ENCODE measurements around the gene PLEKHG4. TPM values are rescaled to one million over a fixed set of nuclear protein-coding genes. Genes with fewer than 3 reads are reported as not detected.

The PLEKHG4 gene
- total RNA-seq, 1 donor from 2014 or later = 3.7 TPM

DNA sequence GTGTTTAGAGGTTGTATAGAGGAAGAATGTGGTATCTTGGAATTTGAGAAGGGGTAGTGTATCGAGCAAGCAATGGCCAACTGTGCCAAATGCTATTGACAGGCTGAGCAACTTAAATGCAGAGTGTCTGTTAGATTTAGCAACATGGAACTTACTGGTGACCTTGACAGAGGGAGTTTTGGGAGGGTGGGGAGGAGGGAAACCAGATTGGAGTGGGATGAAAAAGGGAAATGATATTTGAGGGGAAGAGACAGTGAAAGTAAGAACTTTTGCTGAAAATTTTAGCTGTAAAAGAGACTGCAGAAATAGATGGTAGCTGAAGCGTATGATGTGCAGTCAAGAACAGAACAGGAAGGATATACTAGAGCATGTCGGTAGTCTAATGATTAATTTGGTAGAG lies 48.4 kb downstream of the PLEKHG4 start:
- TF ChIP-seq, protein P1, sequence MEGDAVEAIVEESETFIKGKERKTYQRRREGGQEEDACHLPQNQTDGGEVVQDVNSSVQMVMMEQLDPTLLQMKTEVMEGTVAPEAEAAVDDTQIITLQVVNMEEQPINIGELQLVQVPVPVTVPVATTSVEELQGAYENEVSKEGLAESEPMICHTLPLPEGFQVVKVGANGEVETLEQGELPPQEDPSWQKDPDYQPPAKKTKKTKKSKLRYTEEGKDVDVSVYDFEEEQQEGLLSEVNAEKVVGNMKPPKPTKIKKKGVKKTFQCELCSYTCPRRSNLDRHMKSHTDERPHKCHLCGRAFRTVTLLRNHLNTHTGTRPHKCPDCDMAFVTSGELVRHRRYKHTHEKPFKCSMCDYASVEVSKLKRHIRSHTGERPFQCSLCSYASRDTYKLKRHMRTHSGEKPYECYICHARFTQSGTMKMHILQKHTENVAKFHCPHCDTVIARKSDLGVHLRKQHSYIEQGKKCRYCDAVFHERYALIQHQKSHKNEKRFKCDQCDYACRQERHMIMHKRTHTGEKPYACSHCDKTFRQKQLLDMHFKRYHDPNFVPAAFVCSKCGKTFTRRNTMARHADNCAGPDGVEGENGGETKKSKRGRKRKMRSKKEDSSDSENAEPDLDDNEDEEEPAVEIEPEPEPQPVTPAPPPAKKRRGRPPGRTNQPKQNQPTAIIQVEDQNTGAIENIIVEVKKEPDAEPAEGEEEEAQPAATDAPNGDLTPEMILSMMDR (IDR thresholded peaks at IDR 0.05) = no peak
- Histone ChIP-seq H3K9me3 (no peaks in the 10 kb centered on the region), H3K27ac (no peak overlapping the region), H3K4me1 (peaks cover 0 to 2% of the 10 kb centered on the region in 2 donors), H3K27me3 (no peaks in the 10 kb centered on the region), H3K4me3 (no peak overlapping the region), H3K36me3 (no peaks in the 10 kb centered on the region)
- intact Hi-C loops (cut with DNase I) = no loop called here
- DNase-seq (ENCODE audit: low spot score in 2 of 2) = no peak

DNA sequence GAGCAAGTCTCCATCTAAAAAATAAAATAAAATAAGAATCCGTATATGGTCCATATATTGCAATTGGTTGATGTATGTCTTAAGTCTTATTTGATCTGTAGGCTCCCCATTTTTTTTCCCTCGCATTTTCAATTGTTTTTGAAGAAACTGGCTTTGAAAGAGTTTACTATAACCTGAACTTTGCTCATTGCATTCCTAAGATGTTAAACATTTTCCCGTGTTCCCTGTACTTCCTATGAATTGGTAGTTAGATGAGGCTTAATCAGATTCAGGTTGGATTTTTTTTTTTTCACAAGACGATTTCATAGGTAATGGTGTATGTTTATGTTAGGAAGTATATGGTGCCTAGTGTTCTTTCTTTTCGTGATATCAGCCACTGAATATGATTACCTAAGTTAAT lies 50.6 kb downstream of the PLEKHG4 start:
- Histone ChIP-seq H3K27ac (no peak overlapping the region), H3K27me3 (no peaks in the 10 kb centered on the region), H3K9me3 (no peaks in the 10 kb centered on the region), H3K4me1 (peaks cover 0 to 2% of the 10 kb centered on the region in 2 donors), H3K36me3 (no peaks in the 10 kb centered on the region), H3K4me3 (no peak overlapping the region)
- DNase-seq (ENCODE audit: low spot score in 2 of 2) = no peak
- intact Hi-C loops (cut with DNase I) = no loop called here
- TF ChIP-seq, protein P1 (IDR thresholded peaks at IDR 0.05) = no peak

DNA sequence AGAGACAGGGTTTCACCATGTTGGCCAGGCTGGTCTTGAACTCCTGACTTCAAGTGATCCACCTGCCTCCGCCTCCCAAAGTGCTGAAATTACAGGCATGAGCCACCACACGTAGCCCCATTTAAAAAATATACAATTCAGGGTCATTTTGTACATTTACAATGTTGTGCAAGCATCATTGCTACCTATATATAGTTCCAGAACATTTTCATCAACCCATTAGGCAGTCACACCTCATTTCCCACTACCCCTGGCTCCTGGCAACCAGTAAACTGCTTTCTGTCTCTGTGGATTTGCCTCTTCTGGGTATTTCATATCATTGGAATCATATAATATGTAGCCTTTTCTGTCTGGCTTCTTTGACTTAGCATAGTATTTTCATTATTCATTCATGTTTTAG lies 54.0 kb downstream of the PLEKHG4 start:
- H3K36me3 ChIP-seq = no peaks in the 10 kb centered on the region
- H3K4me3 ChIP-seq = no peak overlapping the region
- intact Hi-C loops (cut with DNase I) = no loop called here
- H3K9me3 ChIP-seq = no peaks in the 10 kb centered on the region
- TF ChIP-seq, protein P1 (IDR thresholded peaks at IDR 0.05) = no peak
- no peak for DNase-seq (ENCODE audit: low spot score in 2 of 2)
- H3K27ac ChIP-seq = no peak overlapping the region
- no peaks in the 10 kb centered on the region for H3K4me1 ChIP-seq
- H3K27me3 ChIP-seq = no peaks in the 10 kb centered on the region

DNA sequence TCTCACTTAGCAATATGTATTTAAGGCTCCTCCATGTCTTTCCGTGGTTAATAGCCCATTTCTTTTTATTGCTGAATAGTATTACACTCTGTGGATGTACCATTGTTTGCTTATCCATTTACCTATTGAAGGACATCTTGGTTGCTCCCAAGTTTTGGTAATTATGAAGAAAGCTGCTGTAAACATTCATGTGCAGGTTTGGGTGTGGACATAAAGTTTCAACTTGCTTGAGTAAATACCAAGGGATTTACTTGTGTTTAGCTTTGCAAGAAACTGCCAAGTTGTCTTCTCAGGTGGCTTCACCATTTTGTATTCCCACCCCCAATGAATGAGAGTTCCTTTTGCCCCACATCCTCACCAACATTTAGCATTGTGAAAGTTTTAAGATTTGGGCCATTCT lies 56.8 kb downstream of the PLEKHG4 start:
- intact Hi-C loops (cut with DNase I) = no loop called here
- no peaks in the 10 kb centered on the region for H3K36me3 ChIP-seq
- TF ChIP-seq, protein P1 (IDR thresholded peaks at IDR 0.05) = no peak
- no peaks in the 10 kb centered on the region for H3K27me3 ChIP-seq
- H3K4me1 ChIP-seq = no peaks in the 10 kb centered on the region
- H3K4me3 ChIP-seq = no peak overlapping the region
- H3K27ac ChIP-seq = no peak overlapping the region
- H3K9me3 ChIP-seq = no peaks in the 10 kb centered on the region
- DNase-seq (ENCODE audit: low spot score in 2 of 2) = no peak

DNA sequence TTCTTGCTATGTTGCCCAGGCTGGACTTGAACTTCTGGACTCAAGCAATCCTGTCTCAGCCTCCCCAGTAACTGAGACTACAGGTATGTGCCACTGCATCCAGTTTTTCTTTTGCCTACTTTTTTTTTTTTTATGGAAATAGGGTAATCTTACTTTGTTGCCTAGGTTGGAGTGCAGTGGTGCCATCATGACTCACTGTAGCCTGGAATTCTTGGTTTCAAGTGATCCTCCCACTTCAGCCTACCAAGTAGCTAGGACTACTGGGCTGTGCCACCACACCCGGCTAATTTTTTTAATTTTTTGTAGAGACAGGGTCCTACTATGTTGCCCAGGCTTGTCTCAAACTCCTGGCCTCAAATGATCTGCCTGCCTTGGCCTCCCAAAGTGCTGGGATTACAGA lies 57.3 kb downstream of the PLEKHG4 start:
- no peaks in the 10 kb centered on the region for H3K27me3 ChIP-seq
- H3K9me3 ChIP-seq = no peaks in the 10 kb centered on the region
- no peaks in the 10 kb centered on the region for H3K4me1 ChIP-seq
- TF ChIP-seq, protein P1 (IDR thresholded peaks at IDR 0.05) = no peak
- no peaks in the 10 kb centered on the region for H3K36me3 ChIP-seq
- no peak overlapping the region for H3K4me3 ChIP-seq
- no peak for DNase-seq (ENCODE audit: low spot score in 2 of 2)
- H3K27ac ChIP-seq = no peak overlapping the region
- intact Hi-C loops (cut with DNase I) = no loop called here

Other genes with a start within 250 kb of the PLEKHG4 start
- gene PHAF1, start 169.6 kb upstream of the PLEKHG4 start, total RNA-seq = 4.5 TPM
- 40.7 TPM for gene B3GNT9, start 128.5 kb upstream of the PLEKHG4 start, total RNA-seq
- 27.7 TPM for gene TRADD, start 119.6 kb upstream of the PLEKHG4 start, total RNA-seq
- gene FBXL8, start 119.6 kb upstream of the PLEKHG4 start, total RNA-seq = 46.1 TPM
- gene HSF4, start 114.8 kb upstream of the PLEKHG4 start, total RNA-seq = 64.9 TPM
- 87.6 TPM for gene NOL3, start 109.0 kb upstream of the PLEKHG4 start, total RNA-seq
- 18.9 TPM for gene MATCAP1, start 95.6 kb upstream of the PLEKHG4 start, total RNA-seq
- 11.2 TPM for gene EXOC3L1, start 89.4 kb upstream of the PLEKHG4 start, total RNA-seq
- 114 TPM for gene E2F4, start 87.4 kb upstream of the PLEKHG4 start, total RNA-seq
- not detected for gene ELMO3, start 80.4 kb upstream of the PLEKHG4 start, total RNA-seq
- gene TMEM208, start 52.4 kb upstream of the PLEKHG4 start, total RNA-seq = 8.3 TPM
- gene FHOD1, start 32.1 kb upstream of the PLEKHG4 start, total RNA-seq = 20.2 TPM
- gene SLC9A5, start 30.6 kb upstream of the PLEKHG4 start, total RNA-seq = 13.5 TPM
- not detected for gene KCTD19, start 47.2 kb downstream of the PLEKHG4 start, total RNA-seq
- not detected for gene LRRC36, start 47.3 kb downstream of the PLEKHG4 start, total RNA-seq
- 2.8 TPM for gene TPPP3, start 114.0 kb downstream of the PLEKHG4 start, total RNA-seq
- gene ZDHHC1, start 136.9 kb downstream of the PLEKHG4 start, total RNA-seq = 82.7 TPM
- gene HSD11B2, start 151.6 kb downstream of the PLEKHG4 start, total RNA-seq = 2.4 TPM
- gene ATP6V0D1, start 201.6 kb downstream of the PLEKHG4 start, total RNA-seq = 64.3 TPM
- gene AGRP, start 204.0 kb downstream of the PLEKHG4 start, total RNA-seq = not detected
- 182 TPM for gene RIPOR1, start 249.3 kb downstream of the PLEKHG4 start, total RNA-seq